ENCODE data around the gene MED1.
"Not testable (repeated sequence)": the region's sequence is repeated elsewhere in the genome, so short reads cannot be mapped to it uniquely, and the experiment has no call there.

Gene MED1

DNA sequence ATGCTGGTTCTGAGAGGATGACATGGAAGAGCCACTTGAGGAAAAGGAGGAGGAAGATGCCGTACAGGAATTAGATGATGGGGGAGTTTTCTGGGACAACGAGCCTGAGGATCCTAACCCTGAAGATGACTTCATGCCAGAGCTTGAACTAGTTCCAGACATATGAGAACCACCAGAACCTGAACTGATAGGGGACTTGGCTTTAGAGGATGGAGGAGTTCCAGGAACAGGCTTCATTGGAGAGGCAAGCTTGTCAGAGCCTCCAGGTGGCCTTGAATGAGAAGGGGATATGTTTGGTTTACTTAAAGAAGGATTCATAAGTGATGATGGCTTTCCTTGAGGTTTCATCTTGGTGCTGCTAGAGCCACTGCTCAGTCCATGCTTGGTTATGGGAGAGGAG, 42.7 kb downstream of the MED1 start:
- no peak for DNase-seq

GRCh38 chr17:39406951-39407350, 44.1 kb downstream of the MED1 start:
- DNase-seq: no peak

DNA sequence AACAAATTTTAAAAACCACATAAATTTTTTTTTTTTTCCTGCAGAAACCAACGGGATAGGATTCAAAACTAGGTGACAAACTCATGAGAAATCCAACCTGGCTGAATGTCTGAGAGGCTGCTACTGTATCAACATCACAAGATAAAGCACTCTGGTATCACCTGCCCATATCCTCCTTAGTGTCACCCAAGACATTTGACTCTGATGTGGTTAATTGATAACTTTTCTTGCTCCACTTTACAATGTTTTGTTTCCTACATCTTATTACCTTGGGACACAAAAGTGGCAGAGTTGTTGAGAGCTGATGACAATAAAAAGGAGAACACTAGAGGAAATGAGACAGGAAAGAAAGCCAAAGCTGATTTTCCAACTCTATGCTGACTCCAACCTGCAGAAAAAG, 45.6 kb downstream of the MED1 start:
- DNase-seq: no peak

DNA sequence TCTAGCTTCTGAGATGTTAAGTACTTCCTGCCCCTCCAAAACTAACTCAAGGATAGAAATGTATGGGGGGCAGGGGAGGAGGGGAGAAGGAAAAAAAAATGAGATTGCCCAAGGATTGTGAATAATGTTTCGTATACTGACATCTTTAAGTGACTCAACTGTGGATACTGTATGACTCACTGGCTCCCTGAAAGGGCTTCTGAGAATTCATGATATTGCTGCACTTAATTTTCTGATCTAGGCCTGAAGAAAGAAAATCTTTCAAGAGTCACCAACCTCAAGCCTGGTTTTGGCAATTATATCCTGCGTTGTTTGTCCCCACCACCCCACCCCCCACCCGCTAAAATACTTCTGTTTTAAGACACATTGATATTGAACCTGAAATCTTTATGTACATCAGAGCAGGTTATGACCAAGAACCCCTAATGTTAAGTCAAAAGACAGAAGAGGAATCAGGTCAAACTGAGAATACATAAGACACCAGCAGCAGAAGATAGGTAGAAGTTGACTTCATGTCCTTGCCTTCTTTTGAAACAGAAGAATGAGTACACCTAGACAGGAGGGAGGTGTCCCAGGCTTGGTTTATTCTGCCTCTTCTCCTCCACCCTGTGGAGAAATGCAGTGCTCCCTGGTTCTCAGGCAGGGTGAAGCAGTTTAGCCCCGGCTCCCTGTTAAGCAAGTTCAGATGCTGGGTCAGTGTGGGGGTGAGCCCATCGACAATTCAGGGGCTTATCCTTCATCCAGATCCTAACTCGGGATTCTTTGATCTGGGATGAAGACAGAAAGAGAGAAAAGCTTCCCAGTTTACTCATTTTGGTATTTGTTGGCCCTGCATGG, 46.3 kb downstream of the MED1 start:
- peak; percentile 72 for DNase-seq

DNA sequence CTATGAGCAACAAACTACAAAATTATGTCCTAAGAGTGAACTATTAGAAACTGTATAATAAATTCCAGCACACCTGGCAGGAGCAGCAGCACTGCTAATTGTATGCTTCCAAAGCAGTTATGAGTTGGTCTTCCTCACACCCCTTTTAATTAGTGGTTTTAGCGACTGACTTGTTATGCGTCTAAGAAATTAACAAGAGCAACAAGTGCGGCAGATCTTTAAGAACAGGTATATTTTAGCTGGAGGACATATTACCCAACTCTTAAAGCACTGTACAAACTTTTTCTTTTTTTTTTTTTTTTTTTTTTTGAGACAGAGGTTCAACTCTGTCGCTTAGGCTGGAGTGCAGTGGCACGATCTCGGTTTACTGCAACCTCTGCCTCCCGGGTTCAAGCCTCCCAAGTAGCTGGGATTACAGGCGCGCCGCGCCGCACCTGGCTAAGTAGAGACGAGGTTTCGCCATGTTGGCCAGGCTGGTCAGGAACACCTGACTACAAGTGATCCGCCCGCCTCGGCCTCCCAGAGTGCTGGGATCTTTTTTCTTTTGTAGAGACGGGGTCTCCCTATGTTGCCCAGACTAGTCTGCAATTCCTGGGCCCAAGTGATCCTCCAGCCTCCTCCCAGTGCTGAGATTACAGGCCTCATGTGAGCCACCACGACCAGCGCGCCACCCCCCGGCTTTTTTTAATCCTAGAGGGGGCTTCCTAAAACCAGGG, 48.0 kb downstream of the MED1 start:
- DNase-seq: no peak

DNA sequence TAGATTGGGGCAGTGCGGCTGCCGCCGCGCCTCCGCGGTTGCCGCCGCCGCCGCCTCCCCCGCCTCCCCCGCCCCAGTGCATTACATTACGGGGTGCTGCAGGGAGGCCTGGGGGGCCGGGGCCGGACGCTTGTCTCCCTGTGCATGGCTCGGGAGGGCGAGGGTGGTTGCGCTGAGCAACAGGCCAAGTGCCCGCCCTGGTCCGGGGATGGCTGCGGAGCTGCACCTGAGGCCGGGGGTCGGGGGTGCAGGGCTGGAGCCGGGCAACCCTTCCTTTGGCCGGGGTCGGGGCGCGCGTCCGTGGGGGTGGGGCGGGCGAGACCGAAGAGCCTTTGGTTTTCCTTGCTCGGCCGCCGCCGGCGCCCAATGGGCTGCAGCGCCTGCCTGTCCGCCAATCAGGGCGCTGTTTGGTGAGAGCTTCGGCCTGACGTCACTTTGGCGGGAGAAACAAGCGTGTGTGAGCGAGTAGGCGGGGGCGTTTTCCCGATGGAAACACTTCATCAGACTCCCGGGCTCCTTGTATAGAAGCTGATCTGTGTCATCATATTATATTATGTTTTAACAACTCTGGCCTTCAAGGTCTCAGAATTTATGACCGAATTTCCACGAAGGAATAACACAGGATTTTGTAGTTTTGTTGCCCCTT, 48.7 kb downstream of the MED1 start:
- DNase-seq: peak; percentile 94

DNA sequence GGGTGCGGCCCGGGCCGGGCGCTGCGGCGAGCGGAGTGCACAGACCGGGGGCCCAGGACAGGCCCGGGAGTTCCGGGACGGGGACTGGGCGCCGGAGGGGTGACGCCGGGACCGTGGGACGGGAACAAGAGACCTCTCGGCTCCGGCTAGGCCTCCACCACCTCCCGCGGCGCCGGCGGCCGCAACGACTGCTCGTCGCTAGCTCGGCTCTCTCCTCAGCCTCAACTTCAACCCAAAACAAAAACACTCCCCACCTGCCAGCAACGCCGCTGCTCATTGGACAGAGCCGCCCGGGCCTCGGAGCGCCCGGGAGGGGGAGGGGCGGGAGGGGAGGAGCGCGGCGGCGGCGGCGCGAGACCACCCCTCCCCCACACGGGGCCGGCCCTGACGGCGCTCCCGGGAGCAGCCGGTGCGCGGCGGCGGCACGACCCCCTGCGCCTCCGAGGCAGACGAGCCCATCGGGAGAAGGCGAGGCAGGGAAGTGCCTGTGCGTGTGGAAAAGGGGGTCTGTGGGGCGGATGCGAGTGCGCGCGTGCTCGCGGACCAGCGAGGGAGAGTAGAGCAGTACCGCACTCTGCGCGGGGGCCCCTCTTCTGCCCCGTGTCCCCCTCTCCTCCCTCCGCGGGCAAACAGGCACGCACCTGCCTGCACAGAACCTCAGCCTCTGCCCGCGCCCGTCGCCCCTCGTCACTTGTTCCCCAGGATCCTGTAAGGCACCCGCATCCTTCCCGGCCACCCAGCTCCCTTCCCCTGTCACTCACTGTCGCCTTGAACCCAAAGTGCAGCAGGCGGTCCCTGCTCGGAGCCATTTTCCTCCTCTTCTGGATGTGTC, 49.4 kb downstream of the MED1 start, which contains the start of gene FBXL20:
TSS of gene FBXL20 (minus strand) at position 215 of the 832 bp plus-strand sequence. CDS start 224 bp downstream, outside the sequence.
- DNase-seq: peak; percentile 81

DNA sequence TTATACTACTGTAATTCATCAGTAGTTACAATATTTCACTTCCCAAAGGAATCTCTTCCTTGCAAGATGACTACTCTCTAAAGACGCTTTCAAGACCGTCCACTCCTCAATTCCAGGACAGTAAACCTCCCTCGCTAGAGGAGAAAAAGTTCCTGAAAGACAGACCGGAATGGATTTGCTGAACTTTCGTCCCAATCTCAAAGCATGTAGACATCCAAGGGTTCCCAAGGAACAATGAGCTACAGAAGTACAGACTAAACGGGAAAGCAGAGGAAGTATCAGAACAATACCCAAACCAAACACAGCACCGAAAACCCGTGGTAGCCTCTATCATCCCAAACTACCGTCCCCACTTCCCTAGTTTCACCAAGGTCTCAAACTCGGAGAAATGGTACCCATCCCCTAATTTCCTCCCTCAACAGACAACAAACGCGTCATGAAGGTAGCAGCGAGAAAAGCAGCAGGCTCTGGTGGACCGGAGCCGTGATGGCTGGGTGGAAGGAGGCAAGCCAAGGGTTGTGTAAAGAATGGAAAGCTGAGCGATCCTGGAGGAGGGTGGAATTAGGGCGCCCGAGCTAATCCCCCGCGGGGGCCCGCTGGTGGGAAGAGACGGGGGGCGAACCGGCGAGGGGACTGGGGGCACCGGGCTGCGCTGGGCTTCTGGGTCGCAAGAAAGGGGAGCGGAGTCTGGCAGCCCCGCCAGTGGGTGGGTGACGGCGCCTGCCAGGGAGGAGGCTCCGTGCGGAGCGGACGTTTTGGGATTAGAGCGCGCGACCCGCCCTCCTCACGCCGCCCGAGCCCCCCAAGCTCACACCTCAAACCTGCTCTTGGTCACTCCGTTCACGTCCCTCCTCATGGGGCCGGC, 50.3 kb downstream of the MED1 start:
- DNase-seq: no peak

GRCh38 chr17:39399791-39400190, 51.3 kb downstream of the MED1 start:
- DNase-seq: no peak

GRCh38 chr17:39393736-39394135, 57.3 kb downstream of the MED1 start:
- DNase-seq: no peak

DNA sequence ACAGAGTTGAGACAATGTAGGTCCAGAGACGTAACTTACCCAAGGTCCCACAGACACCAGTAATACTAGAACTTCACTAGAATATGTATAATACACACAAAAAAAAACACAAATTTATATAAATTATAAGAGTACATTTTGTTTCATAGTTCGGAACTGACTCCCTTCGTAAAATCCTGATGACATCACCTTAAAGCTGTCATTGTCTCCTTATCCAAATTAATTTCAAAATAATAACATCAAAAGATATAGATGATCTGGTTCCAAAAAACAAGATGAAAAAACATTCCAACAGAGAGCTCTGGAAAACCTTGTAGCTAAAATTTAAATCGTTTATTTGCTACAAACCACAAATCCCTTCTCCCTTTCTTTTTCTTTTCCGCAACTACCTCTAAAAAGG, 59.6 kb downstream of the MED1 start:
- no peak for DNase-seq

- DNase-seq: no peak
Observed at GRCh38 chr17:39385040-39385439, 66.0 kb downstream of the MED1 start.

GRCh38 chr17:39380144-39380543, 70.9 kb downstream of the MED1 start:
- DNase-seq: no peak

DNA sequence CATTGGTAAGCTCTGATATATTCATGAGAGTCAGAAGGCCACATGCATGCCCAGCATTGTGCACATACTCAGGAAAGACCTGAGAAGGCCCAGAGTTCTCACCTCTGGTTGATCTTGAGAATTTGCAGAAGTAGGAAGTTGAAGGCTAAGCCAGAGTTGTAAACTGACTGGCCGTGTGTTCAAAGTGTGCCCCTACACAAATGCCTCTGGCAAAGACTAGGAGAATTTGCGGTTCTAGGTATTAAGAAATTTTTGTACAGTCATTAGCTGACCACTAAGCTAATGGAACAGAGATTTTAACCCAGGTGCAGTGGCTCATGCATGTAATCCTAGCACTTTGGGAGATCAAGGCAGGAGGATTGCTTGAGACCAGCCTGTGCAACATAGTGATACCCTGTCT, 74.6 kb downstream of the MED1 start:
- no peak for DNase-seq

GRCh38 chr17:39367805-39368204, 83.3 kb downstream of the MED1 start:
- not testable (repeated sequence) for DNase-seq

- no peak for DNase-seq
Observed at GRCh38 chr17:39365872-39366271, 85.2 kb downstream of the MED1 start.

GRCh38 chr17:39365242-39365641, 85.8 kb downstream of the MED1 start:
- DNase-seq: no peak

GRCh38 chr17:39364236-39365025, 86.6 kb downstream of the MED1 start:
- no peak for DNase-seq

DNA sequence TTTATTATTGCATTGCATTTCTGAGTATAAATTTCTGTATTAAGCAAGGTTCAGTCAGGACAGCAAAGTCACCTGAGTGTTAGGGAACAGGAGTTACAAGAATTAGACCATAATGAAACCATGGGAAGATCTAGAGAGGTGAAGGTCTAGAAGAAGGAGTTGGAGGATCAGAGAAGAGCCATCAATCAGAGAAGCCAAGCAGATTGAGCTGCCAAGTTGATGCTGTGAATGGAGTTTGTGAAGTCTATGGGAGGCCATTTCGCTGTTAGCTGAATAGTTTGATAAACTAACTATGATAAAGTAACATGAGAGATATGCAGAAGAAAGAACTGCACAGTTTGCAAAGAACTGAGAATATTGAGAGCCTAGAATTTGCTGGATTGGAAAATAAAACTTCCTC, 90.0 kb downstream of the MED1 start:
- no peak for DNase-seq

- DNase-seq: no peak
Observed at GRCh38 chr17:39360537-39360936, 90.5 kb downstream of the MED1 start.

DNA sequence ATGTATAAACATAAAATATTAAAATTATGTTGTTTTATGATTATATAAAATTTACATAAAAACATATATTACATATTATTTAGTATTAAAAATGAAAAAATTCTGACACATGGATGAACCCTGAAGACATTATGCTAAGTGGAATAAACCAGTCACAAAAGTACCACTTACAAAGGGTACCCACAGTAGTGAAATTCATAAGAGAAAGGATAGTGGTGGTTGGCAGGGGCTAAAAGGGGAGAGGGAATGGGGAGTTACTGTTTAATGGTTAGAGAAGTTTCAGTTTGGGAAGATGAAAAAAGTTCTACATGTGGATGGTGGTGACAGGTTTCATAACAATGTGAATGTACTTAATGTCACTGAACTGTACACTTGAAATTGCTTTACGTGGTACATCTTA, 91.1 kb downstream of the MED1 start:
- DNase-seq: no peak

All from NCI-H226 (cell line).